Neural crest cell (in vitro differentiated cells): ENCODE data around the gene ANAPC1. TPM values are rescaled to one million over a fixed set of nuclear protein-coding genes. Genes with fewer than 3 reads are reported as not detected.
A peak's percentile ranks its signal among the peaks of the same experiment; 100 is the strongest.
"Not testable (repeated sequence)": the region's sequence is repeated elsewhere in the genome, so short reads cannot be mapped to it uniquely, and the experiment has no call there.

Source experiments
- DNase-seq: peaks from one replicate; pipeline ENCODE4 v3.0.0; 2021; ENCODE audit warnings: low read depth, mixed read lengths, low spot score
- H3K27ac Mint-ChIP-seq: one replicate; pipeline ENCODE4 v1.8.0; 2021; ENCODE audit warnings: mild to moderate bottlenecking, mixed read lengths; ENCODE audit not compliant: unreplicated experiment
- H3K27me3 Mint-ChIP-seq: 2 replicates; pipeline ENCODE4 v1.8.0; 2021; ENCODE audit warnings: low read depth, mild to moderate bottlenecking, mixed read lengths
- H3K36me3 Mint-ChIP-seq: 2 replicates; pipeline ENCODE4 v1.8.0; 2021; ENCODE audit warnings: low read depth, mild to moderate bottlenecking, mixed read lengths
- H3K4me1 Mint-ChIP-seq: 2 replicates; pipeline ENCODE4 v1.8.0; 2021; ENCODE audit warnings: mixed read lengths
- H3K4me3 Mint-ChIP-seq: one replicate; pipeline ENCODE4 v1.8.0; 2021; ENCODE audit warnings: mild to moderate bottlenecking, mixed read lengths
- H3K9me3 Mint-ChIP-seq: 2 replicates; pipeline ENCODE4 v1.8.0; 2021; ENCODE audit warnings: mixed read lengths
- microRNA-seq: library from miRNA; unstranded; fragments of <30 nt; microRNA quantifications from one replicate; pipeline ENCODE4, GENCODE V29; 2020
- total RNA-seq: library from RNA; stranded (reverse); gene quantifications from 2 replicates; pipeline ENCODE4 v1.2.1, GENCODE V29; 2021
- TF ChIP-seq, protein P1 (sequence below): fragments of 200-600 bp; sonication (generic); conservative IDR thresholded peaks from 2 replicates; pipeline ENCODE4 v1.5.0; 2021; ENCODE audit warnings: antibody characterized with exemption, mild to moderate bottlenecking

Gene ANAPC1
- total RNA-seq, 1 donor from 2014 or later = 69.0 TPM

GRCh38 chr2:111725742-111726141 lies 158.3 kb downstream of the ANAPC1 start:
- TF ChIP-seq, protein P1, sequence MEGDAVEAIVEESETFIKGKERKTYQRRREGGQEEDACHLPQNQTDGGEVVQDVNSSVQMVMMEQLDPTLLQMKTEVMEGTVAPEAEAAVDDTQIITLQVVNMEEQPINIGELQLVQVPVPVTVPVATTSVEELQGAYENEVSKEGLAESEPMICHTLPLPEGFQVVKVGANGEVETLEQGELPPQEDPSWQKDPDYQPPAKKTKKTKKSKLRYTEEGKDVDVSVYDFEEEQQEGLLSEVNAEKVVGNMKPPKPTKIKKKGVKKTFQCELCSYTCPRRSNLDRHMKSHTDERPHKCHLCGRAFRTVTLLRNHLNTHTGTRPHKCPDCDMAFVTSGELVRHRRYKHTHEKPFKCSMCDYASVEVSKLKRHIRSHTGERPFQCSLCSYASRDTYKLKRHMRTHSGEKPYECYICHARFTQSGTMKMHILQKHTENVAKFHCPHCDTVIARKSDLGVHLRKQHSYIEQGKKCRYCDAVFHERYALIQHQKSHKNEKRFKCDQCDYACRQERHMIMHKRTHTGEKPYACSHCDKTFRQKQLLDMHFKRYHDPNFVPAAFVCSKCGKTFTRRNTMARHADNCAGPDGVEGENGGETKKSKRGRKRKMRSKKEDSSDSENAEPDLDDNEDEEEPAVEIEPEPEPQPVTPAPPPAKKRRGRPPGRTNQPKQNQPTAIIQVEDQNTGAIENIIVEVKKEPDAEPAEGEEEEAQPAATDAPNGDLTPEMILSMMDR = peak; percentile 28
- H3K9me3 Mint-ChIP-seq, H3K27ac Mint-ChIP-seq, H3K27me3 Mint-ChIP-seq, H3K4me1 Mint-ChIP-seq, H3K4me3 Mint-ChIP-seq, DNase-seq, H3K36me3 Mint-ChIP-seq: not testable (repeated sequence)

GRCh38 chr2:111719610-111720009 lies 164.4 kb downstream of the ANAPC1 start:
- H3K27ac Mint-ChIP-seq, H3K4me1 Mint-ChIP-seq, H3K9me3 Mint-ChIP-seq, DNase-seq, H3K27me3 Mint-ChIP-seq, H3K36me3 Mint-ChIP-seq, H3K4me3 Mint-ChIP-seq: not testable (repeated sequence)

Small RNAs within 50 kb of the gene (microRNA-seq; reads per million reads assigned to microRNA genes)
- gene MIR4771-2 = not detected

Other genes starting within 250 kb of the ANAPC1 start
- gene MERTK, start 14.4 kb upstream of the ANAPC1 start, total RNA-seq = 3.3 and 4.4 TPM in 2 replicates
- 6.2 and 7.8 TPM in 2 replicates for gene TMEM87B, start 171.1 kb upstream of the ANAPC1 start, total RNA-seq